Lower leg skin (tissue), 3 donors: Measurements from ENCODE around the gene ZNF302.

Experiments
- CTCF ChIP-seq, 3 donors: fragments of 450-650 bp; IDR thresholded peaks; one replicate each; pipeline ENCODE4 v1.5.1; 2016; ENCODE audit warnings: antibody characterized with exemption in 3 of 3, mild to moderate bottlenecking in 3 of 3, moderate library complexity in 2 of 3
- POLR2A ChIP-seq, 2 donors: fragments of 450-650 bp; IDR thresholded peaks; one replicate each; pipeline ENCODE4 v1.6.1; 2016 to 2017; ENCODE audit warnings: antibody characterized with exemption in 2 of 2, mild to moderate bottlenecking in 1 of 2, moderate library complexity in 1 of 2

DNA sequence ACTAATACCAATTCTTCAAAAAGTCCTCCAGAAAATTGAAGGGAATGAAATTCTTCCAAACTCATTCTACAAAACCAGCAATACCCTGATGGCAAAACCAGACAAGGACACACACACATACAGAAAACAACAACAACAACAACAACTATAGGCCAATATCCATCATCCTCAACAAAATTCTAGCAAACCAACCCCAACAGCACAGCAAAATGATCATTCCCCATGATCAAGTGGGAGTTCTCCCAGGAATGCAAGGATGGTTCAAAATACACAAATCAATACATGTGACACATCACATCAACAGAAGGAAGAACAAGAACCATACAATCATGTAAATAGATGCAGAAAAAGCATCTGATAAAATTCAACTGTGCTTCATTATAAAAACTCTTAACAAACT is 37.9 kb downstream of the ZNF302 start:
- TF ChIP-seq POLR2A (IDR thresholded peaks at IDR 0.05) (no peak), CTCF (IDR thresholded peaks at IDR 0.05) (no peak)
